HG02943 (cell line): Measurements from ENCODE around the gene KCNJ12.

Experiments used
- ATAC-seq: cut with Tn5 transposase; IDR thresholded peaks from one replicate; pipeline ENCODE4 v1.9.1; 2021; ENCODE audit warnings: mild to moderate bottlenecking, low read depth, moderate library complexity; ENCODE audit not compliant: unreplicated experiment

Gene KCNJ12

DNA sequence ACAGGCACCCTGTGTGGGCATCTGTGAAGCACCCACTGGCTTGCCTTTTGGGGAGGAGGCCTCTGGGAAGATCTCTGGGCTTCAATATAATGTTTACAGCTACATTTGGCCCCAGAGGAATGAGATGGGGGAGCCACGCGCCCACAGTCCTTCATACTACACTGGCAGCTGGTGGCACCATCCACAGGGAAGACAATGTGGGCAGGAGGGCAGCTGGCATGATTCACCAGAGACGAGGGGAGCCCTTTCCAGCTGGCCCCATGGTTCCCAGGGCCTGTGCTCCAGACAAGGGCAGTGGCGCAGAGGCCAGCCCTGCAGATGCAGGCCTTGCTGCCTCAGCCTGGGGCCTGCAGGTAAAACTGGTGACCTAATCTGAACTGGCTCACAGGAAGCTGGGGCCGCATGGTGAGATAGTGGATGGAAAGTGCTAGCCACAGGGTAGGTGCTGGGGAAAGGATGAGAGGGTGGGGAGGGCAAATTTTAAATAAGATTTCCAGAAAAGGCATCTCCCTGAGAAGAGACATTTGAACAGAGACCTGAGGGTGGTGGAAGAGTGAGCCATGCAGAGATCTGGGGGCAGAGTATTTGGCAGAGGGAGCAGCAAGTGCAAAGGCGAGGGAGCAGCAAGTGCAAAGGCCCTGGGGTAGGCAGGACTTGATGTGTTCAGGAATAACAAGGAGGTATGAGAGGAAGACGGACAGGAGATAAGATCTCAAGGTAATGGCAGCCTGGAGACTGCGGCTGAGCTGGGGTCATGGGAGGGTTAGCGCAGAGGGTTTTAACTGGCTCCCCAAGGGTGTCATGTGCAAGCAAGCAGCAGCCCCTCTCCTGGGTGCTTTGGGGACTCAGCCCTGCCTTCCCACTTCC, 12.1 kb upstream of the KCNJ12 start:
- ATAC-seq: no peak

- ATAC-seq: no peak
Measured at GRCh38 chr17:21365016-21365415, 11.1 kb upstream of the KCNJ12 start.

- ATAC-seq: no peak
Measured at GRCh38 chr17:21368545-21369246, 7.5 kb upstream of the KCNJ12 start.

DNA sequence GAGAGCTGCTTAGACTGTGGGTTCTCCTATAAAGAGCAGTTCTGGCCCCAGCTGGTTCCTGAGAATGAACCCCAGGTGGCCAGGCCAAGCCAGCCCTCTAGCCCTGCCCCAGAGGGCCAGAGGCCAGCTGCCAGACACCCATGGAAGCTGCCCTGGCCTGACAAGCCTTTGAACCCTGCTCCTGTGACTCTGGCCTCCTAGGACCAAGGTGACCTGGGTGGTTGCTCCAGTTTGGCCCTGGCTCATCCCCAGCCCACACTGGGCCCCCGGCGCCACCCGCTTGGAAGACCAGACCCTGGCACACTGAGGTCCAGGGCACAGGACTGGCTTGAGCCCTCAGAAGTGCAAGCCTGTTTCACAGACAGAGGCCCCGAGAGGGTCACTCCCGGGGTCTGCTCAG, 6.8 kb upstream of the KCNJ12 start:
- ATAC-seq: no peak

DNA sequence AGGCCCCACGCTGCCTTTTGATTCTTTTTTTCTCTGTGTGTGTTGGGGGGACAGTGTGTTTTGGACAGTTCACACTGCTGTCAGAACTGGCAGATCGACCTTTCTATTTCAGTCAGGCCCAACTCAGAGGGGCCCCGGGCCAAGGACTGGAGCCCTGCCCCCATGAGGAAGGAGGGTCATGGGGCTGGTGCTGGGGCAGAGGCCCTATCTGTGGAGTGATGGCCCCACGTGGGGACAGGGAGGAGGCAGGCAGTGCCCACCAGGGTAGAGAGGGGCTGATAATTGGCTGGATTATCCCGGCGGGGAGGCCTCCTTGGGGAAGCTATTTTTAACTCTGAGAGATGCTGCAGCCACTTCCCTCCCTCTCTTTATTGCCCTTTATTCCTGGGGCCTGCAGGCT, 5.7 kb upstream of the KCNJ12 start:
- no peak for ATAC-seq

- no peak for ATAC-seq
Measured at GRCh38 chr17:21371511-21372081, 4.6 kb upstream of the KCNJ12 start.

- ATAC-seq: no peak
Measured at GRCh38 chr17:21372256-21372954, 3.8 kb upstream of the KCNJ12 start.

DNA sequence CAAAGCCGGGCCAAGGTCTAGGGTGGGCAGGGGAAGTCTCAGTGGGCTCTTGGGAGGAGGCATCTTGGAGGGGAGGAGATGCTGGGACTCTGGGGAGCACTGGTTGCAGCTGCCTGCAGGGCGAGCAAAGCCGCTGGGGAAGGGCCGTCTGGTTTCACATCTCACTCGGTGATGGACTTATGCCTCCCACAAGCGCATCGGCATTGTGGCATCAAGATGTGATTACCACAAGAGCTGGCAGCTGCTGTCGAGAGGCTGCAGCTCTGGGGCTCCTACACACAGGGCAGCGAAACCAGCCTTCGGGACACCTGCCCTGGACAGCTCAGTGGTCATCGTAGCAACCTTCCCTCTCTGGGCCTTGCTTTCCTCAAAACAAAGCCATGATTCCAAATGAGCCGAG, 3.1 kb upstream of the KCNJ12 start:
- ATAC-seq: no peak

- ATAC-seq: no peak
Measured at GRCh38 chr17:21373696-21374440, 2.3 kb upstream of the KCNJ12 start.

GRCh38 chr17:21374441-21375161, 1.6 kb upstream of the KCNJ12 start:
- no peak for ATAC-seq

GRCh38 chr17:21375162-21375560, 996 bp upstream of the KCNJ12 start:
- no peak for ATAC-seq

DNA sequence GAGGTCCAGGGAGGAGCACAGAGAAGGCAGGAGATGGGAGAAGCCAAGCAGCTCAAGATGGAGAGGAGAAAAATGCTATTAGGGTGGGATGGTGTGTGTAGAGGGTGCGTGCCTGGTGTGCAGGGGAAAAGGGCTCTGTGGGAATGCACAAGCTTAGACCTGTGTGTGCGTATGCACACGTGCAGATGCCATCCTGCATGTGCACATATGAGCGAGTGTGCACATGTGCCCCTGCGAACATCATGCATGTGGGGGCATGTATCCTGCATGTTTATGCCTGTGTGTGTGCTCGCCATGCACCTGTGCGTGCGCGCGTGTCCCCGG, 438 bp upstream of the KCNJ12 start:
- ATAC-seq: no peak

GRCh38 chr17:21376759-21377690, 868 bp downstream of the KCNJ12 start:
- no peak for ATAC-seq

DNA sequence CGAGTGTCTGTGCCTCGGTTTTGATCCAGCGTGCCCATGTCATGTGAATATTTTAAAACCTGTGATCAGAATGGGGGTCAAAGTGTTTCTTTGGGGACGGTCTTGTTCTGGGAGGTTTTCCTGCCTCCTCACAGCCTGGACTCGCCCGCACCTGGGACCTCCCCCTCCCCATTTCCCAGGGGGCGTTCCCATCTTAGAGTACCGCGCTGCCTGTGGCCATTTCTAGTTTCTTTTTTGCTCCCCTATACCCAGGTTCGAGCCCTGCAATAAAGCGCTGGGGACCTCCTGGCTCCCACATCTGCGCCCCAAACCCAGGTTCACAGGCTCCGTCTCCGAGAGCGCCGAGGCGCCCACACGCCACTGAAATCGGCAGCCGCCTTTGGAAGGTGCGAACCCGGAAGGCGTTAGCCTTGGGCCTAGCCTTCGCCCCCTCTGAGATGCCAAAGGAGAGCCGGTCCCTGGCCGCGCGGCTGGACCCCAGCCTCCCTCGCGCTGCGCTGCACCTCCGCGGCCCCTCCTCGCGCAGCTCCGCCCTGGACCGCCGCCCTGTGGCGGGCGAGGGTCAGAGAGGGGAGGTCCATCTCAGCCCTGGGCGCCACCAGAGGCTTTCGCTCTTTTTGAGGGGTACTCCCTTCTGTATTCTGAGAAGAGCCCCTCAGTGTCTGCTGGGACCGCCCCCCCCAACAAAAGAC, 1.7 kb downstream of the KCNJ12 start:
- no peak for ATAC-seq

GRCh38 chr17:21378553-21378952, 2.4 kb downstream of the KCNJ12 start:
- no peak for ATAC-seq

- no peak for ATAC-seq
Measured at GRCh38 chr17:21379080-21379711, 3.0 kb downstream of the KCNJ12 start.

DNA sequence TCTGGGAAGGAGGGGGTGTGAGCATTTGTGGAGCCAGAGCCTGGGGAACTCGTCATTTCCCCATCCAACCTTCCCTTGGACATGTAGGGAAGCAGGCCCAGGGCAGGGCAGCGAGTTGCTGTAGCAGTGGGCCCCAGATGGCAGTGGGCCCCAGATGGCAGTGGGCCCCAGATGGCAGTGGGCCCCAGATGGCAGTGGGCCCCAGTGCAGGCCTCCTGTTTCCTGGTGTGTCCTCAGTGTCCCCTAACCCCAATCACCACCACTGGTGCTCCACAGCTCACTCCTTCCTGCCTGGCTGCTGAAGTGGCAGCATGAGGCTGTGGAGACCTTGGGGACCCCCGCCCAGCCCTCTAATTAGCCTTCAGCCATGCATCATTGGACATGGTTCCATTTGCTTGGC, 4.5 kb downstream of the KCNJ12 start:
- ATAC-seq: no peak
